GM19455 (cell line): ENCODE measurements around the gene ADAMTS2.
"Not testable (repeated sequence)": the region's sequence is repeated elsewhere in the genome, so short reads cannot be mapped to it uniquely, and the experiment has no call there.

Experiments used
- ATAC-seq: cut with Tn5 transposase; IDR thresholded peaks from one replicate; pipeline ENCODE4 v1.9.1; 2021; ENCODE audit not compliant: unreplicated experiment

ADAMTS2 gene

GRCh38 chr5:179298181-179298993, 46.9 kb downstream of the ADAMTS2 start:
- ATAC-seq: no peak

- ATAC-seq: no peak
These were observed 47.6 kb downstream of the ADAMTS2 start for GRCh38 chr5:179297486-179298180.

- no peak for ATAC-seq
These were observed 48.2 kb downstream of the ADAMTS2 start for GRCh38 chr5:179297026-179297425.

DNA sequence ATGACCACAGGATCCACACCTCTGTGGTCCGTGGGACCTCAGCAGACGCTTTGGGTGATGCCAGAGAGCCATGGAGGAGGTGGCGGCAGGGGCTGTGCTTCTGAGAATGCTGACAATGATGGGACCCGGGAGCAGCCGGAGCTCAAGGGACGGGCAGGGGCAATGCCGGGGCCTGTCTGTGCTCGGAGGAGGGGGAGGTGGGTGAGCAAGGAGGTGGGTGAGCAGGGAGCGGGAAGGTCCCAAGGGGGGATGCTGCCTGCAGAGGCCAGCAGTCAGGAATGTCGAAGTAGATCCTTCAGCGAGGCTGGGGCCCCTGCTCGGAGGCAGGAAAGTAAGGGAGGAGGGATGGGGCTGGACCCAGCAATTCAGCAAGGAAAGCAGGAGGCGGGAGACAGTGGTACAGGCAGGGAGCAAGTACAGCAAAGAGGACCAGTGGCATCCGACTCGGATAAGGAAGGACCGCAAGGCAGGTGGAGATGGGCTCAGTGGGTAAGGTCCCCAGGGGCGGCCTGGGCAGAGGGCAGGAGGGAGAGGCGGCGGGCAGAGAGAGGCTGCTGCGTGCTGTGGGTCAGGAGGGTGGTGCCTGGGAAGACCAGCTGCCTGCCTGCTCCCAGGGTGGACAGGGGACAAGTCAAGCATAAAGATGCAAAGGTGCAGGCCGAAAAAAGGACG, 49.0 kb downstream of the ADAMTS2 start:
- no peak for ATAC-seq

GRCh38 chr5:179295778-179296149, 49.5 kb downstream of the ADAMTS2 start:
- no peak for ATAC-seq

- no peak for ATAC-seq
These were observed 50.1 kb downstream of the ADAMTS2 start for GRCh38 chr5:179294891-179295777.

DNA sequence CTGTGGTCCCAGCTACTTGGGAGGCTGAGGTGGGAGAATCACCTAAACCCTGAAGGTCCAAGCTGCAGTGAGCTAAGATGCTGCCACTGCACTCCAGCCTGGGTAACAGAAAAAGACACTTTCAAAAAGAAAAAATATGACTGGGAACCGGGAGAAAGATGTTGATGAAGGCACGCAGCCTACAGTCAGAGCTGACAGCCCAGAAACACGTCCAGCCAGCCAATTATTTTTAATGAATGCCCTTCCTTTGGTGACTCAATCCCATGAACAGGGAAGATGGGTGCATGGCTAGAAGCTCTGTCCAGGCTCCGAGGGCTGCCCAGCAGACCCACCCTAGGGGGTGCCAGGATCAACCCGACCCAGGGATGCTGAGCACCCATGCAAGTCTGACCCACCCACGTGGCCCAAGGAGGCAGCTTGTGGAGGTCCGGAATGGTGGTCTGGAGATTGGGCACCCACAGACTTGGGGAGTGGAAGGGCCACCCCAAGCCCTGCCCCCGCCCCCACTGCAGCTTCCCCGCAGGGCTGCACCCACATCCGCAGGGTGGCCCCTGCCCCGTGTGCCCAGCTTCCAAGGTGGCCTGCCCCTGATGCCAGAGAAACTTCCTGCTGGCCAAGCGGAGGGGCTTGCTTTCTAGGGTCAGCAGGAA, 51.0 kb downstream of the ADAMTS2 start:
- no peak for ATAC-seq

DNA sequence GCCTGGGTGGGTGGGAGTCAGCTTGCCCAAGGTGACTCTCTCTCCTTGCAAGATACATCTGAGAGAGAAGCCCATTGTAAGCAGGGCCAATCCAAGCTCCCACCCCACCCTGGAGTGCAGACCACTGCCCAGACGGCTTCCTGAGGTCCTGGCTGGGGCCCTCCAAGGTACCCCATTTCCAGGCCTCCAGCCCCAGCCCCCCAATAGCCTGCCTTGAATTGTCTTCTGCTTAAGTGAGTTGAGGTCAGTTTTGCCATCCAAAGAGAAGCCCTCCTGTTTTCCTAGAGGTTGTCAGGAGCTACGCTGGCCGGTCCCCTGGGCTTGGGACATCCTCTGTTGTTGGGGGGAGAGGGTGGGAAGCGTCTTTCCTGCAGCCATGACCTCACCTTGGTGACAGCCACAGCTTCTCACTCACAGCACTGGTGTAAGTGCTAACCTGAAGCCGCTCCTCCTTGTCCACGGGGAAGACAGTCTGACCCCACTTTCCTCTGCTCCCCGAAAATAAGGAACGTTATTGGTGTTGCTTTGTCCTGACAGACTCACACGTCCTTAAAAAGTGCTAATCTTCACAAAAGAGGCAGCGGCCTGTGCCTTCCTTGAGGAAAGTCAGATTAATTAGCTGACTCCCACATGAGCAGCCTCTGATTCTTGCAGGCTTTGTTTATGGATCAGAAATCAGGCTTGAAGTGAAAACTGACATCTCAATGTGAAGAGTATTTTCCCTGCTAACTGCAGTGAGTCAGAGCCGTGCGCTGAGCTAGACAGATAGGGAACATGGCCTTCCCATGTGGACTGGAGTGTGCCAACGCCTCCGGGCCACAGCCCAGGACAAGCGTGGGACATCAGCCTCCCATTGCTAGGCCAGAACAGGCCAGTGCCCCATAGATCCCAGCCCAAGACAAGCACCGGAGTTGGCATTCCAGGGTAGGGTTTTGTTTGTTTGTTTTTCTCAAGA, 52.3 kb downstream of the ADAMTS2 start:
- no peak for ATAC-seq

DNA sequence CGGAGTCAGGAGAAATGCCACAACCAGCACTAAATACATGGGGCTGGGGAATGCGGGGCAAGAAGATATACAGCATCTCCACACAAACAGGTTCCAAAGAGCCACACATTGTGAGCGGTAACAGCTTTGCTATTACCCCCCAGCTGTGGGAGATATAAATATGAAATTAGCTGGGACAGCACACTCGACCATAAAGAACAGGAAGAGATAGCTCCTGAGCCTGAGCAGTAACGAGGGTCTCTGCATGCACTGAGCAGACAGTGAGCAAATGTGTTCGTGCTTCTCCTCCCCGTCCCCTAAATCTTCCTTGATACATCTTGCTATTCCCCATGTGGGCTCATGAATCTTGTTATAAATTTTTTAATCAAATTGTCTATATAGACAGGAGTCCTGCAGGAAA, 53.1 kb downstream of the ADAMTS2 start:
- no peak for ATAC-seq

DNA sequence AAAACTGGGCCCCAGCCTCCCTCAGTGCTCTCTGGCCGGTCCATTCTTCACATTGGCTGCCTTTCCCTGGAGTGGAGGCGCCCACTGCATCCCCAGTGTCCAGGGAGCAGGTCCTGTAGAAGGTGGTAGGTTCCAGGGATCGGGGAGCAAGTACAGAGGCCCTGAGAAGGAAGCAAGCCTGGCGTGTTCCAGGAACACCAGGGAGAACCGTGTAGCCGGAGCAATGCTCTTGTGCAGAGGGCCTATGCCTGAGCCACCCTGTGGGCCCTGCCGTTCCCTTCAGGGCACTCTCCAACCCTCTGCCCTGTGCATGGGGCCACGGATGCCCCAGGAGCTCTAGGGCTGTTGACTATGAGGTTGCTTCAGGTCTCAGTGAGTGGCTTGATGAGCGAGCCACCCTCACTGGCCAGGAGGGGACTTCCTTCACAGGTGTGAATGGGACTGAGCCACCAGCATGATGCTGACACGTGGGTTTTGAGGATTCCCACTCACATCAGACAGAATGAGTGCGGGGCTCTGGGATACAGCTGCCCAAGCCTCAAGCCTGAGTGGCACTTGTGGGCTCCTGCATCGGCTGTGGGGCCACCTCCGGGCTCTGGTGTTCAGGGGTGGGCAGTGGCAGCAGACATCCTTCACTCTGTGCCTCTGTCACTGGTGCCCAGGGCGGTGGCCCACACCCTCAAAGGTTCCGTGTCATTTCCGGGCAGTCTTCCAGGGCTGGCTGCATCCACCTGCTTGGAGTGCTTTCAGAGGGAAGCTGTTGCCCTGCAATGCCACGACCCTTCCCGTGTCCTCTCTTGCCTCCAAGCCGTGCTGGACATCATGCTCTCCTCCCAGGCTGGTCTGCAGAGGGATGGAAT, 54.4 kb downstream of the ADAMTS2 start:
- no peak for ATAC-seq

- ATAC-seq: no peak
These were observed 55.4 kb downstream of the ADAMTS2 start for GRCh38 chr5:179289756-179290385.

GRCh38 chr5:179288809-179289185, 56.5 kb downstream of the ADAMTS2 start:
- no peak for ATAC-seq

GRCh38 chr5:179288101-179288808, 57.0 kb downstream of the ADAMTS2 start:
- no peak for ATAC-seq

- no peak for ATAC-seq
These were observed 57.6 kb downstream of the ADAMTS2 start for GRCh38 chr5:179287631-179288030.

DNA sequence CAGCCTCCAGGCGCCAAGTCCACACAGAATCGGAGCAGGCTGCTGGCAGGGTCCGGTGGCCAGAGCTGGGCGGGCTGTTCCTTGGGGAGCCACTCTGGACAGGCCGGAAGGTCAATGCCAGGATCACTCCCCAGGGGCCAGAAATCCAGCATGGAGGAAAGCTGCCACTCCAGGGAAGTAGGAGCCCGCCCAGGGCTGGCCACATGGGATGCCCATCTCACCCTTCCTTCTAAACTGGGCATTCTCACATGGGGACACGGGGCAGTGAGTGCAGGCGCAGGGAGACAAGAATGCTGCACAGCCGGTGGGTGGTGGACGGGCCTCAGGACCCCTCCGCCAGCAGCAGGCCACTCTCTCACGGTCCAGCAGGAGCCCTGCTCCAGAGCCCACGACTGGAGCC, 58.2 kb downstream of the ADAMTS2 start:
- ATAC-seq: no peak

GRCh38 chr5:179285776-179286162, 59.5 kb downstream of the ADAMTS2 start:
- ATAC-seq: not testable (repeated sequence)
